ENCODE measurements around the gene OPA3.

The OPA3 gene

GRCh38 chr19:45524575-45525129 is 60.0 kb downstream of the OPA3 start:
- peaks cover 0 to 11% (median 5%) of the 10 kb centered on the region in 4 experiments for H3K4me1 ChIP-seq (ENCODE audit: control extremely low read depth in 1 of 4, control insufficient read depth in 4 of 4, insufficient read depth in 4 of 4, low read length in 3 of 4)
- H3K27ac ChIP-seq (ENCODE audit: insufficient read depth in 1 of 2, low read depth in 1 of 2, low read length in 2 of 2, poor library complexity in 1 of 2, severe bottlenecking in 2 of 2), result no peak overlapping the region
- H3K4me3 ChIP-seq (ENCODE audit: control insufficient read depth in 1 of 7, extremely low read depth in 1 of 7, insufficient read depth in 4 of 7, low read depth in 2 of 7, low read length in 6 of 7), result no peak overlapping the region
- no peak for DNase-seq
- WGBS (ENCODE audit: insufficient coverage), result 96% methylated on average over 9 of the region's 15 CpGs
- peaks cover 5 to 62% (median 38%) of the 10 kb centered on the region in 4 experiments for H3K36me3 ChIP-seq (ENCODE audit: control insufficient read depth in 4 of 4, insufficient read depth in 4 of 4, low read length in 3 of 4)
- ChIA-PET CTCF (interaction anchor here (0.6 to 1.6 kb wide), 6 partner anchors 13 to 153 kb away, joined by 3 to 9 read pairs (median 4); no protein-coding TSS in a partner anchor), POLR2A (interaction anchor here (0.6 kb wide), 1 partner anchor 34 kb away, joined by 7 read pairs; no protein-coding TSS in a partner anchor)
- H3K27me3 ChIP-seq (replicated peaks in 2 of 5; ENCODE audit: control insufficient read depth in 4 of 5, insufficient read depth in 5 of 5, low read length in 4 of 5), result peaks cover 0 to 8% (median 3%) of the 10 kb centered on the region in 5 experiments
- H3K9me3 ChIP-seq (ENCODE audit: control extremely low read depth in 1 of 5, control insufficient read depth in 4 of 5, insufficient read depth in 2 of 5, low read depth in 1 of 5, low read length in 4 of 5), result no peaks in the 10 kb centered on the region

GRCh38 chr19:45523642-45524256 is 60.9 kb downstream of the OPA3 start:
- H3K4me3 ChIP-seq (ENCODE audit: control insufficient read depth in 1 of 7, extremely low read depth in 1 of 7, insufficient read depth in 4 of 7, low read depth in 2 of 7, low read length in 6 of 7), result no peak overlapping the region
- H3K27ac ChIP-seq (ENCODE audit: insufficient read depth in 1 of 2, low read depth in 1 of 2, low read length in 2 of 2, poor library complexity in 1 of 2, severe bottlenecking in 2 of 2), result no peak overlapping the region
- no peaks in the 10 kb centered on the region for H3K9me3 ChIP-seq (ENCODE audit: control extremely low read depth in 1 of 5, control insufficient read depth in 4 of 5, insufficient read depth in 2 of 5, low read depth in 1 of 5, low read length in 4 of 5)
- WGBS (ENCODE audit: insufficient coverage), result 87% methylated on average over 7 of the region's 9 CpGs
- peaks cover 5 to 63% (median 40%) of the 10 kb centered on the region in 4 experiments for H3K36me3 ChIP-seq (ENCODE audit: control insufficient read depth in 4 of 4, insufficient read depth in 4 of 4, low read length in 3 of 4)
- ChIA-PET CTCF (interaction anchor here (0.7 to 1.6 kb wide), 3 partner anchors 14 to 35 kb away, joined by 4 to 9 read pairs (median 4); no protein-coding TSS in a partner anchor), POLR2A (interaction anchor here (0.7 kb wide), 1 partner anchor 120 kb away, joined by 6 read pairs; no protein-coding TSS in a partner anchor)
- peak; percentile 89 to 95 (median 93) for DNase-seq
- H3K4me1 ChIP-seq (ENCODE audit: control extremely low read depth in 1 of 4, control insufficient read depth in 4 of 4, insufficient read depth in 4 of 4, low read length in 3 of 4), result peaks cover 0 to 2% (median 2%) of the 10 kb centered on the region in 4 experiments
- H3K27me3 ChIP-seq (replicated peaks in 2 of 5; ENCODE audit: control insufficient read depth in 4 of 5, insufficient read depth in 5 of 5, low read length in 4 of 5), result no peaks in the 10 kb centered on the region

GRCh38 chr19:45522010-45522941 is 62.3 kb downstream of the OPA3 start:
- no peak overlapping the region for H3K27ac ChIP-seq (ENCODE audit: insufficient read depth in 1 of 2, low read depth in 1 of 2, low read length in 2 of 2, poor library complexity in 1 of 2, severe bottlenecking in 2 of 2)
- no peak overlapping the region for H3K4me3 ChIP-seq (ENCODE audit: control insufficient read depth in 1 of 7, extremely low read depth in 1 of 7, insufficient read depth in 4 of 7, low read depth in 2 of 7, low read length in 6 of 7)
- no peaks in the 10 kb centered on the region for H3K9me3 ChIP-seq (ENCODE audit: control extremely low read depth in 1 of 5, control insufficient read depth in 4 of 5, insufficient read depth in 2 of 5, low read depth in 1 of 5, low read length in 4 of 5)
- ChIA-PET POLR2A (interaction anchor here (0.7 kb wide), 1 partner anchor 83 kb away, joined by 3 read pairs; no protein-coding TSS in a partner anchor), CTCF (interaction anchor here (1.0 to 4.8 kb wide), 3 partner anchors 23 to 120 kb away, joined by 3 to 23 read pairs (median 3); no protein-coding TSS in a partner anchor)
- 97% methylated on average over 12 of the region's 24 CpGs for WGBS (ENCODE audit: insufficient coverage)
- peaks cover 0 to 2% (median under 1%) of the 10 kb centered on the region in 4 experiments for H3K4me1 ChIP-seq (ENCODE audit: control extremely low read depth in 1 of 4, control insufficient read depth in 4 of 4, insufficient read depth in 4 of 4, low read length in 3 of 4)
- H3K27me3 ChIP-seq (replicated peaks in 2 of 5; ENCODE audit: control insufficient read depth in 4 of 5, insufficient read depth in 5 of 5, low read length in 4 of 5), result no peaks in the 10 kb centered on the region
- H3K36me3 ChIP-seq (ENCODE audit: control insufficient read depth in 4 of 4, insufficient read depth in 4 of 4, low read length in 3 of 4), result peaks cover 9 to 72% (median 47%) of the 10 kb centered on the region in 4 experiments
- DNase-seq, result no peak

GRCh38 chr19:45518469-45518826 is 66.2 kb downstream of the OPA3 start:
- peaks cover 7 to 57% (median 27%) of the 10 kb centered on the region in 4 experiments for H3K36me3 ChIP-seq (ENCODE audit: control insufficient read depth in 4 of 4, insufficient read depth in 4 of 4, low read length in 3 of 4)
- H3K4me3 ChIP-seq (ENCODE audit: control insufficient read depth in 1 of 7, extremely low read depth in 1 of 7, insufficient read depth in 4 of 7, low read depth in 2 of 7, low read length in 6 of 7), result no peak overlapping the region
- H3K27me3 ChIP-seq (replicated peaks in 2 of 5; ENCODE audit: control insufficient read depth in 4 of 5, insufficient read depth in 5 of 5, low read length in 4 of 5), result no peaks in the 10 kb centered on the region
- H3K4me1 ChIP-seq (ENCODE audit: control extremely low read depth in 1 of 4, control insufficient read depth in 4 of 4, insufficient read depth in 4 of 4, low read length in 3 of 4), result peaks cover 4 to 31% (median 29%) of the 10 kb centered on the region in 4 experiments
- POLR2A ChIA-PET, result no interaction called here
- CTCF ChIA-PET, result interaction anchor here (1.0 to 4.8 kb wide), 4 partner anchors 33 to 125 kb away, joined by 3 to 23 read pairs (median 4); no protein-coding TSS in a partner anchor
- H3K27ac ChIP-seq (ENCODE audit: insufficient read depth in 1 of 2, low read depth in 1 of 2, low read length in 2 of 2, poor library complexity in 1 of 2, severe bottlenecking in 2 of 2), result no peak overlapping the region
- 100% methylated on average over 6 of the region's 7 CpGs for WGBS (ENCODE audit: insufficient coverage)
- no peaks in the 10 kb centered on the region for H3K9me3 ChIP-seq (ENCODE audit: control extremely low read depth in 1 of 5, control insufficient read depth in 4 of 5, insufficient read depth in 2 of 5, low read depth in 1 of 5, low read length in 4 of 5)
- DNase-seq, result no peak

- POLR2A ChIA-PET, result no interaction called here
- Histone ChIP-seq H3K4me3 (ENCODE audit: control insufficient read depth in 1 of 7, extremely low read depth in 1 of 7, insufficient read depth in 4 of 7, low read depth in 2 of 7, low read length in 6 of 7) (no peak overlapping the region), H3K4me1 (ENCODE audit: control extremely low read depth in 1 of 4, control insufficient read depth in 4 of 4, insufficient read depth in 4 of 4, low read length in 3 of 4) (peaks cover 4 to 37% (median 34%) of the 10 kb centered on the region in 4 experiments), H3K27ac (ENCODE audit: insufficient read depth in 1 of 2, low read depth in 1 of 2, low read length in 2 of 2, poor library complexity in 1 of 2, severe bottlenecking in 2 of 2) (no peak overlapping the region), H3K36me3 (ENCODE audit: control insufficient read depth in 4 of 4, insufficient read depth in 4 of 4, low read length in 3 of 4) (peaks cover 7 to 54% (median 27%) of the 10 kb centered on the region in 4 experiments), H3K9me3 (ENCODE audit: control extremely low read depth in 1 of 5, control insufficient read depth in 4 of 5, insufficient read depth in 2 of 5, low read depth in 1 of 5, low read length in 4 of 5) (no peaks in the 10 kb centered on the region), H3K27me3 (replicated peaks in 2 of 5; ENCODE audit: control insufficient read depth in 4 of 5, insufficient read depth in 5 of 5, low read length in 4 of 5) (no peaks in the 10 kb centered on the region)
- CTCF ChIA-PET, result interaction anchor here (1.0 to 4.8 kb wide), 4 partner anchors 32 to 125 kb away, joined by 3 to 23 read pairs (median 4); no protein-coding TSS in a partner anchor
- no peak for DNase-seq
- WGBS (ENCODE audit: insufficient coverage), result 95% methylated on average over 37 of the region's 50 CpGs
Observed at GRCh38 chr19:45517641-45518468, 66.7 kb downstream of the OPA3 start.

- no peak for DNase-seq
Observed at GRCh38 chr19:45517238-45517637, 67.4 kb downstream of the OPA3 start.

More at GRCh38 chr19:45517238-45517637, 67.4 kb downstream of the OPA3 start:
- Histone ChIP-seq H3K4me3 (ENCODE audit: control insufficient read depth in 1 of 7, extremely low read depth in 1 of 7, insufficient read depth in 4 of 7, low read depth in 2 of 7, low read length in 6 of 7) (no peak overlapping the region), H3K27ac (ENCODE audit: insufficient read depth in 1 of 2, low read depth in 1 of 2, low read length in 2 of 2, poor library complexity in 1 of 2, severe bottlenecking in 2 of 2) (no peak overlapping the region), H3K4me1 (ENCODE audit: control extremely low read depth in 1 of 4, control insufficient read depth in 4 of 4, insufficient read depth in 4 of 4, low read length in 3 of 4) (peaks cover 6 to 39% (median 35%) of the 10 kb centered on the region in 4 experiments), H3K9me3 (ENCODE audit: control extremely low read depth in 1 of 5, control insufficient read depth in 4 of 5, insufficient read depth in 2 of 5, low read depth in 1 of 5, low read length in 4 of 5) (no peaks in the 10 kb centered on the region), H3K27me3 (replicated peaks in 2 of 5; ENCODE audit: control insufficient read depth in 4 of 5, insufficient read depth in 5 of 5, low read length in 4 of 5) (no peaks in the 10 kb centered on the region), H3K36me3 (ENCODE audit: control insufficient read depth in 4 of 4, insufficient read depth in 4 of 4, low read length in 3 of 4) (peaks cover 4 to 48% (median 24%) of the 10 kb centered on the region in 4 experiments)
- ChIA-PET POLR2A (no interaction called here), CTCF (interaction anchor here (2.6 to 2.8 kb wide), 2 partner anchors 10 to 41 kb away, joined by 11 read pairs; no protein-coding TSS in a partner anchor)
- 88% methylated on average over 7 of the region's 7 CpGs for WGBS (ENCODE audit: insufficient coverage)
